ENCODE measurements around the gene GNA14. TPM values are rescaled to one million over a fixed set of nuclear protein-coding genes. Genes with fewer than 3 reads are reported as not detected.

GNA14 gene
- total RNA-seq, 1 experiment from 2014 or later = 0.37 TPM

GRCh38 chr9:77556396-77556795 lies 91.7 kb downstream of the GNA14 start:
- H3K23me2 ChIP-seq (ENCODE audit: insufficient read length, low read depth, low read length, poor library complexity, severe bottlenecking) = no peaks in the 10 kb centered on the region
- no peak overlapping the region for H2AK5ac ChIP-seq (ENCODE audit: insufficient read length, low read length)
- no peaks in the 10 kb centered on the region; the same call in 1 of the 2 replicates for H3K79me2 ChIP-seq (ENCODE audit: insufficient read depth, low read length)
- no peak overlapping the region for H3K14ac ChIP-seq (ENCODE audit: insufficient read depth, low read length)
- H2BK120ac ChIP-seq (ENCODE audit: low read depth, low read length, poor library complexity, severe bottlenecking) = no peak overlapping the region
- no peak overlapping the region for H3K27ac ChIP-seq (ENCODE audit: insufficient read length, low read depth, low read length)
- no peaks in the 10 kb centered on the region for H4K20me1 ChIP-seq (ENCODE audit: control insufficient read depth, insufficient read depth, insufficient read length)
- no peak overlapping the region for H3T11ph ChIP-seq (ENCODE audit: low read length)
- DNase-seq = no peak
- Mint-ChIP-seq H3K4me3 (no peak overlapping the region), H3K36me3 (ENCODE audit: insufficient read depth in 1 of 3, low read depth in 3 of 3) (no peaks in the 10 kb centered on the region), H3K9me3 (no peaks in the 10 kb centered on the region), H3K27ac (no peak overlapping the region), H3K27me3 (ENCODE audit: low read depth) (no peaks in the 10 kb centered on the region; the same call in 1 of the 2 replicates), H3K4me1 (no peaks in the 10 kb centered on the region; a peak in 1 of 4 replicates)
- H4K8ac ChIP-seq (replicated peaks; ENCODE audit: insufficient read length, low read depth, low read length) = no peak overlapping the region
- H3K56ac ChIP-seq (ENCODE audit: insufficient read length, low read depth, low read length) = no peak overlapping the region
- no peak overlapping the region for H3K23ac ChIP-seq (ENCODE audit: insufficient read length, low read depth, low read length)
- no peak overlapping the region for H3K18ac ChIP-seq (ENCODE audit: insufficient read length, low read depth, low read length)
- no peak overlapping the region for H2BK12ac ChIP-seq (ENCODE audit: insufficient read length, low read depth, low read length)
- no peaks in the 10 kb centered on the region for H3K9me3 ChIP-seq (ENCODE audit: control insufficient read depth, low read depth, low read length)
- WGBS (ENCODE audit: extremely low coverage, insufficient read length, low lambda C conversion rate) = no CpG with 5 or more reads among the region's 1 CpG
- no peak for TF ChIP-seq CTCF (conservative IDR thresholded peaks at IDR 0.05)
- no peak overlapping the region for H2BK15ac ChIP-seq (ENCODE audit: low read depth, low read length)
- no peaks in the 10 kb centered on the region for H3K4me1 ChIP-seq (ENCODE audit: insufficient read depth, low read length)
- no peak overlapping the region for H2BK20ac ChIP-seq (ENCODE audit: low read depth, low read length, poor library complexity, severe bottlenecking)
- no peak overlapping the region for H3K9ac ChIP-seq (ENCODE audit: extremely low read depth, insufficient read length, low read length)
- no peaks in the 10 kb centered on the region for H3K27me3 ChIP-seq (ENCODE audit: insufficient read depth, low read length)
- H3K4ac ChIP-seq (ENCODE audit: low read depth, low read length) = no peak overlapping the region
- H3K79me1 ChIP-seq (ENCODE audit: insufficient read depth, low read depth, low read length, poor library complexity, severe bottlenecking) = no peaks in the 10 kb centered on the region
- no peak overlapping the region for H2AFZ ChIP-seq (ENCODE audit: low read length)
- H4K5ac ChIP-seq (ENCODE audit: insufficient read length, low read depth, low read length) = no peak overlapping the region
- no peak overlapping the region for H4K91ac ChIP-seq (ENCODE audit: insufficient read length, low read depth, low read length)
- no peak overlapping the region for H2BK5ac ChIP-seq (ENCODE audit: insufficient read length, low read length)
- no peak overlapping the region for H3K4me2 ChIP-seq (ENCODE audit: insufficient read depth, insufficient read length, low read length)
